ENCODE results near the gene ZNF511. TPM values are rescaled to one million over a fixed set of nuclear protein-coding genes. Genes with fewer than 3 reads are reported as not detected.

Gene ZNF511
- total RNA-seq, 3 donors from 2014 or later: 27.4 to 33.2 (median 32.1) TPM

GRCh38 chr10:133344236-133344635 is 35.5 kb downstream of the ZNF511 start:
- no peaks in the 10 kb centered on the region for H3K9me3 ChIP-seq
- peaks cover 6 to 82% of the 10 kb centered on the region in 2 donors for H3K27me3 ChIP-seq
- no peak for DNase-seq (ENCODE audit: low spot score in 2 of 2)
- H3K4me3 ChIP-seq: no peak overlapping the region
- no peak overlapping the region for H3K27ac ChIP-seq
- H3K36me3 ChIP-seq: no peaks in the 10 kb centered on the region
- intact Hi-C loops (cut with DNase I; ENCODE audit: low total_unique reads): no loop called here
- H3K4me1 ChIP-seq: no peaks in the 10 kb centered on the region
- no peak for TF ChIP-seq CTCF (IDR thresholded peaks at IDR 0.05)
- TF ChIP-seq POLR2A (IDR thresholded peaks at IDR 0.05): no peak
- no peak for TF ChIP-seq POLR2AphosphoS5 (IDR thresholded peaks at IDR 0.05)

- TF ChIP-seq POLR2A (IDR thresholded peaks at IDR 0.05) (no peak), CTCF (IDR thresholded peaks at IDR 0.05) (no peak), POLR2AphosphoS5 (IDR thresholded peaks at IDR 0.05) (no peak)
- no peaks in the 10 kb centered on the region for H3K9me3 ChIP-seq
- DNase-seq (ENCODE audit: low spot score in 2 of 2): no peak
- H3K27ac ChIP-seq: no peak overlapping the region
- H3K4me3 ChIP-seq: no peak overlapping the region
- no peaks in the 10 kb centered on the region for H3K4me1 ChIP-seq
- peaks cover 6 to 70% of the 10 kb centered on the region in 2 donors for H3K27me3 ChIP-seq
- intact Hi-C loops (cut with DNase I; ENCODE audit: low total_unique reads): no loop called here
- H3K36me3 ChIP-seq: no peaks in the 10 kb centered on the region
These were observed 37.7 kb downstream of the ZNF511 start for GRCh38 chr10:133346413-133346812.

- Histone ChIP-seq H3K27ac (no peak overlapping the region), H3K36me3 (no peaks in the 10 kb centered on the region), H3K27me3 (peaks cover 6 to 57% of the 10 kb centered on the region in 2 donors), H3K9me3 (no peaks in the 10 kb centered on the region), H3K4me1 (no peaks in the 10 kb centered on the region), H3K4me3 (no peak overlapping the region)
- intact Hi-C loops (cut with DNase I; ENCODE audit: low total_unique reads): no loop called here
- DNase-seq (ENCODE audit: low spot score in 2 of 2): no peak
- no peak for TF ChIP-seq POLR2A (IDR thresholded peaks at IDR 0.05)
These were observed 39.2 kb downstream of the ZNF511 start for GRCh38 chr10:133347710-133348517.

- intact Hi-C loops (cut with DNase I; ENCODE audit: low total_unique reads): no loop called here
- Histone ChIP-seq H3K27ac (no peak overlapping the region), H3K27me3 (peaks cover 6 to 49% of the 10 kb centered on the region in 2 donors), H3K4me1 (no peaks in the 10 kb centered on the region), H3K9me3 (no peaks in the 10 kb centered on the region), H3K4me3 (no peak overlapping the region), H3K36me3 (no peaks in the 10 kb centered on the region)
- DNase-seq (ENCODE audit: low spot score in 2 of 2): no peak
- no peak for TF ChIP-seq POLR2AphosphoS5 (IDR thresholded peaks at IDR 0.05)
- TF ChIP-seq CTCF (IDR thresholded peaks at IDR 0.05): no peak
- TF ChIP-seq POLR2A (IDR thresholded peaks at IDR 0.05): no peak
These were observed 40.5 kb downstream of the ZNF511 start for GRCh38 chr10:133349160-133349568.

GRCh38 chr10:133349577-133350011 is 40.9 kb downstream of the ZNF511 start:
- no peak for DNase-seq (ENCODE audit: low spot score in 2 of 2)

More at GRCh38 chr10:133349577-133350011, 40.9 kb downstream of the ZNF511 start:
- no peaks in the 10 kb centered on the region for H3K9me3 ChIP-seq
- no peaks in the 10 kb centered on the region for H3K36me3 ChIP-seq
- peaks cover 6 to 45% of the 10 kb centered on the region in 2 donors for H3K27me3 ChIP-seq
- TF ChIP-seq POLR2A (IDR thresholded peaks at IDR 0.05) (no peak), POLR2AphosphoS5 (IDR thresholded peaks at IDR 0.05) (no peak), CTCF (IDR thresholded peaks at IDR 0.05) (no peak)
- no peaks in the 10 kb centered on the region for H3K4me1 ChIP-seq
- intact Hi-C loops (cut with DNase I; ENCODE audit: low total_unique reads): no loop called here
- H3K27ac ChIP-seq: no peak overlapping the region
- H3K4me3 ChIP-seq: no peak overlapping the region
